Colon (tissue), 2 donors: ENCODE results near the gene NF2.

Experiments
- FAIRE-seq: peaks from 2 replicates; lab custom pipeline; 2012; peaks lifted over from hg19 to GRCh38; lab: Jason Lieb, UNC
- donor health status: control.
- donor health status: control.

The NF2 gene

GRCh38 chr22:29631725-29632124 is 28.3 kb downstream of the NF2 start:
- no peak for FAIRE-seq

- FAIRE-seq, result no peak
These were observed 29.2 kb downstream of the NF2 start for GRCh38 chr22:29632672-29633071.

GRCh38 chr22:29633514-29634312 is 30.3 kb downstream of the NF2 start:
- no peak for FAIRE-seq

- FAIRE-seq, result no peak
These were observed 31.4 kb downstream of the NF2 start for GRCh38 chr22:29634847-29635246.

- FAIRE-seq, result no peak
These were observed 32.4 kb downstream of the NF2 start for GRCh38 chr22:29635734-29636357.

GRCh38 chr22:29636751-29637150 is 33.3 kb downstream of the NF2 start:
- no peak for FAIRE-seq

GRCh38 chr22:29637181-29637580 is 33.7 kb downstream of the NF2 start:
- no peak for FAIRE-seq

- no peak for FAIRE-seq
These were observed 35.2 kb downstream of the NF2 start for GRCh38 chr22:29638678-29639077.

GRCh38 chr22:29639096-29639495 is 35.7 kb downstream of the NF2 start:
- FAIRE-seq, result no peak

- no peak for FAIRE-seq
These were observed 37.7 kb downstream of the NF2 start for GRCh38 chr22:29641042-29641699.

- FAIRE-seq, result no peak
These were observed 38.4 kb downstream of the NF2 start for GRCh38 chr22:29641700-29642330.

- FAIRE-seq, result no peak
These were observed 39.3 kb downstream of the NF2 start for GRCh38 chr22:29642694-29643093.

GRCh38 chr22:29647954-29648737 is 44.7 kb downstream of the NF2 start:
- no peak for FAIRE-seq

GRCh38 chr22:29650370-29650769 is 46.9 kb downstream of the NF2 start:
- FAIRE-seq, result no peak

GRCh38 chr22:29651652-29652051 is 48.2 kb downstream of the NF2 start:
- FAIRE-seq, result no peak

- no peak for FAIRE-seq
These were observed 51.0 kb downstream of the NF2 start for GRCh38 chr22:29654420-29654819.

GRCh38 chr22:29654882-29655281 is 51.4 kb downstream of the NF2 start:
- no peak for FAIRE-seq

GRCh38 chr22:29658176-29658575 is 54.7 kb downstream of the NF2 start:
- no peak for FAIRE-seq

GRCh38 chr22:29660021-29660420 is 56.6 kb downstream of the NF2 start:
- no peak for FAIRE-seq

GRCh38 chr22:29661336-29661735 is 57.9 kb downstream of the NF2 start:
- FAIRE-seq, result no peak

- FAIRE-seq, result no peak
These were observed 59.9 kb downstream of the NF2 start for GRCh38 chr22:29663180-29663821.

GRCh38 chr22:29665486-29665885 is 62.1 kb downstream of the NF2 start:
- no peak for FAIRE-seq
